Keratinocyte (primary cell): ENCODE results near the gene SPATA20.

Experiments
- CTCF ChIP-seq, 3 experiments: IDR thresholded peaks in 1 of 3; conservative IDR thresholded peaks in 1 of 3; optimal IDR thresholded peaks in 1 of 3; 2 replicates in 2 of 3; 3 replicates in 1 of 3; pipeline versions ENCODE3 to v1.5.1; 2011; ENCODE audit warnings: low read length in 3 of 3, mild to moderate bottlenecking in 3 of 3, moderate library complexity in 2 of 3, control low read depth in 1 of 3, inconsistent platforms in 1 of 3; ENCODE audit not compliant: insufficient read depth in 2 of 3; ENCODE audit errors: extremely low read depth in 1 of 3
- EZH2 ChIP-seq: IDR thresholded peaks from one replicate; pipeline ENCODE4 v1.6.1; 2012; ENCODE audit warnings: inconsistent platforms, mild to moderate bottlenecking, low read length, moderate library complexity

GRCh38 chr17:50605429-50605828 lies 58.5 kb downstream of the SPATA20 start:
- TF ChIP-seq CTCF (optimal IDR thresholded peaks at IDR 0.05 in 1 of 3, IDR thresholded peaks at IDR 0.05 in 1 of 3, conservative IDR thresholded peaks at IDR 0.05 in 1 of 3; ENCODE audit: extremely low read depth in 1 of 3, insufficient read depth in 2 of 3, low read length in 3 of 3): no peak
- TF ChIP-seq EZH2: no peak
